Measurements from ENCODE around the gene SPATA31A3.
"Not testable (repeated sequence)": the region's sequence is repeated elsewhere in the genome, so short reads cannot be mapped to it uniquely, and the experiment has no call there.

SPATA31A3 gene

GRCh38 chr9:66992450-66992849 lies at the start of gene SPATA31A3:
SPATA31A3 (minus strand) TSS chr9:66992550; CDS start chr9:66992521, 29 bp downstream.
- DNase-seq (ENCODE audit: extremely low read depth in 1 of 2, low read depth in 1 of 2) = not testable (repeated sequence)

- not testable (repeated sequence) for DNase-seq (ENCODE audit: extremely low read depth in 1 of 2, low read depth in 1 of 2)
Measured at GRCh38 chr9:66952576-66952975, 39.8 kb downstream of the SPATA31A3 start.

- not testable (repeated sequence) for DNase-seq (ENCODE audit: extremely low read depth in 1 of 2, low read depth in 1 of 2)
Measured at GRCh38 chr9:66942400-66943155, 49.8 kb downstream of the SPATA31A3 start.

GRCh38 chr9:66939878-66940830 lies 52.2 kb downstream of the SPATA31A3 start:
- DNase-seq (ENCODE audit: extremely low read depth in 1 of 2, low read depth in 1 of 2) = not testable (repeated sequence)

- not testable (repeated sequence) for DNase-seq (ENCODE audit: extremely low read depth in 1 of 2, low read depth in 1 of 2)
Measured at GRCh38 chr9:66938322-66938721, 54.0 kb downstream of the SPATA31A3 start.

GRCh38 chr9:66937662-66938061 lies 54.7 kb downstream of the SPATA31A3 start:
- DNase-seq (ENCODE audit: extremely low read depth in 1 of 2, low read depth in 1 of 2) = not testable (repeated sequence)

Data from stimulated activated CD8-positive, alpha-beta memory T cell treated with anti-CD3 and anti-CD28 coated beads, Interleukin-7, amount 100 ng/mL, for 48 hours (primary cell).